Measurements from ENCODE around the gene PPFIA4. TPM values are rescaled to one million over a fixed set of nuclear protein-coding genes. Genes with fewer than 3 reads are reported as not detected.

PPFIA4 gene
- total RNA-seq, 2 experiments from 2014 or later, result 78.8 to 79.9 TPM

- intact Hi-C loops (cut with micrococcal nuclease), result loop anchor here (10.0 kb wide), 1 partner anchor 106 kb away; the partner anchor contains the start of gene RABIF
- Mint-ChIP-seq H3K9me3 (no peaks in the 10 kb centered on the region), H3K27me3 (peaks cover 21% of the 10 kb centered on the region), H3K4me1 (ENCODE audit: low read depth) (no peaks in the 10 kb centered on the region), H3K36me3 (ENCODE audit: low read depth) (no peaks in the 10 kb centered on the region), H3K4me3 (no peak overlapping the region), H3K27ac (no peak overlapping the region)
- no peak for ATAC-seq
- ChIA-PET CTCF (interaction anchor here (0.8 to 5.0 kb wide), 4 partner anchors 9 to 48 kb away, joined by 3 to 44 read pairs (median 6); no protein-coding TSS in a partner anchor), POLR2A (no interaction called here)
- no peak for TF ChIP-seq CTCF (IDR thresholded peaks at IDR 0.05)
- no peak for DNase-seq
Measured at GRCh38 chr1:202991112-202991511, 35.2 kb upstream of the PPFIA4 start.

- no peaks in the 10 kb centered on the region for H3K9me3 Mint-ChIP-seq
- ATAC-seq (no peak), DNase-seq (no peak)
- H3K36me3 Mint-ChIP-seq (ENCODE audit: low read depth), result no peaks in the 10 kb centered on the region
- POLR2A ChIA-PET, result interaction anchor here (0.8 to 1.9 kb wide), 3 partner anchors 10 to 13 kb away, joined by 3 to 10 read pairs (median 4); partner anchors contain the start of gene TMEM183A
- H3K27ac Mint-ChIP-seq, result no peak overlapping the region
- H3K27me3 Mint-ChIP-seq, result peaks cover 36% of the 10 kb centered on the region
- intact Hi-C loops (cut with micrococcal nuclease), result loop anchor here (10.0 kb wide), 1 partner anchor 110 kb away; the partner anchor contains the start of gene RABIF
- CTCF ChIA-PET, result interaction anchor here (1.0 to 1.9 kb wide), 7 partner anchors 13 to 244 kb away, joined by 3 to 5 read pairs (median 3); partner anchors contain the start of gene KLHL12
- TF ChIP-seq CTCF (IDR thresholded peaks at IDR 0.05), result no peak
- no peak overlapping the region for H3K4me3 Mint-ChIP-seq
- H3K4me1 Mint-ChIP-seq (ENCODE audit: low read depth), result peaks cover 8% of the 10 kb centered on the region
Measured at GRCh38 chr1:202994756-202995155, 31.5 kb upstream of the PPFIA4 start.

GRCh38 chr1:202998836-202999750 is 27.2 kb upstream of the PPFIA4 start:
- H3K4me1 Mint-ChIP-seq (ENCODE audit: low read depth), result peaks cover 8% of the 10 kb centered on the region
- H3K4me3 Mint-ChIP-seq, result peak overlapping the region; percentile 49
- no peaks in the 10 kb centered on the region for H3K36me3 Mint-ChIP-seq (ENCODE audit: low read depth)
- H3K9me3 Mint-ChIP-seq, result no peaks in the 10 kb centered on the region
- TF ChIP-seq CTCF (IDR thresholded peaks at IDR 0.05), result peak; percentile 86
- H3K27ac Mint-ChIP-seq, result no peak overlapping the region
- peak; percentile 49 for ATAC-seq
- ChIA-PET CTCF (interaction anchor here (0.6 to 4.4 kb wide), 48 partner anchors 8 to 279 kb away, joined by 3 to 44 read pairs (median 4); partner anchors contain the start of genes KLHL12, RABIF and TMEM183A), POLR2A (interaction anchor here (1.1 to 1.5 kb wide), 2 partner anchors 29 kb away, joined by 3 to 4 read pairs; no protein-coding TSS in a partner anchor)
- H3K27me3 Mint-ChIP-seq, result peaks cover 25% of the 10 kb centered on the region
- peak; percentile 85 for DNase-seq
- intact Hi-C loops (cut with micrococcal nuclease), result loop anchor here (10.0 kb wide), 1 partner anchor 114 kb away; the partner anchor contains the start of gene RABIF

GRCh38 chr1:203000217-203000944 is 25.9 kb upstream of the PPFIA4 start:
- POLR2A ChIA-PET, result interaction anchor here (0.6 kb wide), 1 partner anchor 46 kb away, joined by 5 read pairs; no protein-coding TSS in a partner anchor

More at GRCh38 chr1:203000217-203000944, 25.9 kb upstream of the PPFIA4 start:
- no peaks in the 10 kb centered on the region for H3K36me3 Mint-ChIP-seq (ENCODE audit: low read depth)
- intact Hi-C loops (cut with micrococcal nuclease), result loop anchor here (10.0 kb wide), 2 partner anchors 246 to 656 kb away; partner anchors contain the start of genes PPP1R12B and UBE2T
- no peak overlapping the region for H3K4me3 Mint-ChIP-seq
- no peak overlapping the region for H3K27ac Mint-ChIP-seq
- H3K9me3 Mint-ChIP-seq, result no peaks in the 10 kb centered on the region
- CTCF ChIA-PET, result interaction anchor here (0.7 to 4.4 kb wide), 25 partner anchors 9 to 281 kb away, joined by 3 to 44 read pairs (median 6); no protein-coding TSS in a partner anchor
- TF ChIP-seq CTCF (IDR thresholded peaks at IDR 0.05), result no peak
- DNase-seq (no peak), ATAC-seq (no peak)
- H3K4me1 Mint-ChIP-seq (ENCODE audit: low read depth), result peaks cover 8% of the 10 kb centered on the region
- H3K27me3 Mint-ChIP-seq, result peaks cover 19% of the 10 kb centered on the region
